SIG-M5 treated with dmso at 0.1 percent for 504 hours (cell line): ENCODE measurements around the gene LMF1.

Experiments
- DNase-seq: peaks from one replicate; lab custom pipeline; 2025; ENCODE audit not compliant: unreplicated experiment; lab: John Stamatoyannopoulos, UW

The LMF1 gene

GRCh38 chr16:915546-915945 lies 55.2 kb downstream of the LMF1 start:
- DNase-seq, result no peak

DNA sequence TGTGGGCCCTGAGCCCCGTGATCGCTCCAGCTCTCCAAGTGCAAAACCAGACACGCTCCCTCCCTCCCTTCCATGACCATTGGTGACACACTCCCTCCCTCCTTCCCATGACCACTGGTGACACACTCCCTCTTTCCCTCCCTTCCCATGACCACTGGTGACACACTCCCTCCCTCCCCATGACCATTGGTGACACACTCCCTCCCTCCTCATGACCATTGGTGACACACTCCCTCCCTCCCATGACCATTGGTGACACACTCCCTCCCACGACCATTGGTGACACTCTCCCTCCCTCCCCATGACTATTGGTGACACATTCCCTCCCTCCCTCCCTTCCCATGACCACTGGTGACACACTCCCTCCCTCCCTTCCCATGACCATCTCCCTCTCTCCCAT lies 56.3 kb downstream of the LMF1 start:
- DNase-seq, result no peak

DNA sequence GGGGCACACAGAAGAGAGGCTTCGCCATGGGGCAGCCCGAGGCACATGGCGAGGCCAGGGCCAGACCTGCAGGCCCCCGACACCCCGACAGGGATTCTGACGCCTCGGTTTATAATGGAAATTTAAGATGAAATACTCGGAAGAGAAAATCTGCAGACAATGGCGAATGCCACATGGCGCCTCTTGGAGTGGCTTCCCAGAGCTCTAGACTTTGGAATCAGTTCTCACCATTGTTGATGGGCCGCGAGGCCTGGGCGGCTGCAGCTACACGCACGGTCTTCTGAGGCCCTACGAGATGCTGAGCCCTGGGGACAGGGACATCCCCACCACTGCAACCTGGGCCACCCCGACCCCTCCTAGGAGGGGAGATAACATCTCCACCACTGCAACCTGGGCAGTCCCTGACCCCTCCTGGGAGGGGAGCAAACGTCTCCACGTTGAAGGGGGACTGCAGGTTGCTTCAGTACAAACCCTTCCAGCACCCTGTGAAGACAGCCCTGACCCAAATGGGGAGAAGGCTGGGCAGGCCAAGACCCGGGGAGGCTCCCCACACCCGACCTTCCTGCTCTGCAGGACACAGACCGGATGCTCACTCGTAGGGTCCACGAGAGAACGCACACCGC lies 56.9 kb downstream of the LMF1 start:
- no peak for DNase-seq

DNA sequence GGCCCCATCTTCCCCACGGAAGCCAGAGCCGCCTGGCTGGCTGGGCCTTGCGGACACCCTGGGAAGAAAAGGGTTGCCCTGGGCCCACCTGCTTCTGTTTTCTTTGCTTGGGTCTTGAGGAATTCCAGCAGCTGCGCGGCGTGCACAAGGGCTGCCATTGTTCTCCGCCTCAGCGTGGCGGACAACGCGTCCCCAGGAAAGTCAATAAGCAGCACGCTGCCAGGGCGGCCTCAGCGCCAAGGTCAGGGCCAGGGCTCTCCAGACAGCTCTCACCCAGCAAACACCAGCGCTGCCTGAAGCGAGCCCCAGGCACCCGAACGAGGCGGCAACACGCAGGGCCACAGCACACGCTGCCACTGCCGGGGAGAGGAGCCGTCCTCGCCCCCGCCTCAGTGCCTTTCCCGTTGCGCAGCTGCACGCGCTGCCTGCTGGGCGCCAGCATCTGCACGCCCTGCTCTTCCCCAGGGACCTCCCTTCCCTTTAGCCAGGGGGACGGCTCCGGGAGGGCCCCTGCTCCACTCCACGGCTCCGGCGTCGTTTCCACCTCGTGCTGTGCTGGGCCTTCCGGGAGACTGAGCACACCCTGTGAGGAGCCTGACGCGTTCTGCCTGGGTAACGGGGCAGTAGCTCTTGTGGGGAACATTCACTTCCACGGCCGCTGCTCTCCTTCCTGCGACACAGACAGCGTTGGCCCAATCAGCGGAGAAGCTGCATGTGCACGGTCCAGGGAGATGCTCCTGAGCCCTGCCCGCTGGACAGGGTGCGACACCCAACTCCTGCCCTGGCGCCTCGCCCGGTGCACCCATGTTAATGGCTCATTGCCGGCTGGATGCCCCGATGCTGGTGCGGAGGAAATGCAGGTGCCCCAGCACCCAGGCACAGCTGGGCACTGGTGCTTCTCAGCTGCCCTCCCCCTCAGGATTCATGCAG lies 57.8 kb downstream of the LMF1 start:
- no peak for DNase-seq

- no peak for DNase-seq
Observed at GRCh38 chr16:912322-912683, 58.5 kb downstream of the LMF1 start.

GRCh38 chr16:911604-912321 lies 59.0 kb downstream of the LMF1 start:
- no peak for DNase-seq

DNA sequence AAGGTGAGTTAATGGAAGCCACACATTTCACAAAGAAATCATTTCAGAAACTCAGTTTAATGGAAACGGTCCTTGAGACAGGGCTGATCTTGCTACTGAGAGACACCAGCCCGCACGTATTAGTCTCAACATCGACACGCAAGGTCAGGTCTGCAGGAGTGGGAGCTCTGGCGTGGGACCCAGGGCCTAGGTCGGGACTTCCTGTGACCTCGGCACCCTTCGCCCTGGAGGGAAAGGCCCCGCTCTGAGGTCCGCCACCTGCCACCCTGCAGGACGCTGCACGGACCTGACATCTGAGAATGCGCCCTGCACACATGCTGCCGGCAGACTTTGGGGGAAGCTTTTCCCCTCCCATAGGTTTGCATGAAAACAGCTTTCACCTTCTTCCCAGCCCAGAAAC lies 59.7 kb downstream of the LMF1 start:
- no peak for DNase-seq

- DNase-seq, result no peak
Observed at GRCh38 chr16:910181-910580, 60.6 kb downstream of the LMF1 start.

- no peak for DNase-seq
Observed at GRCh38 chr16:909281-910000, 61.3 kb downstream of the LMF1 start.

- DNase-seq, result no peak
Observed at GRCh38 chr16:908526-909155, 62.1 kb downstream of the LMF1 start.

GRCh38 chr16:907842-908241 lies 62.9 kb downstream of the LMF1 start:
- DNase-seq, result no peak

GRCh38 chr16:907361-907760 lies 63.4 kb downstream of the LMF1 start:
- no peak for DNase-seq

GRCh38 chr16:906296-906695 lies 64.5 kb downstream of the LMF1 start:
- DNase-seq, result no peak

GRCh38 chr16:901715-902601 lies 68.8 kb downstream of the LMF1 start:
- DNase-seq, result no peak

DNA sequence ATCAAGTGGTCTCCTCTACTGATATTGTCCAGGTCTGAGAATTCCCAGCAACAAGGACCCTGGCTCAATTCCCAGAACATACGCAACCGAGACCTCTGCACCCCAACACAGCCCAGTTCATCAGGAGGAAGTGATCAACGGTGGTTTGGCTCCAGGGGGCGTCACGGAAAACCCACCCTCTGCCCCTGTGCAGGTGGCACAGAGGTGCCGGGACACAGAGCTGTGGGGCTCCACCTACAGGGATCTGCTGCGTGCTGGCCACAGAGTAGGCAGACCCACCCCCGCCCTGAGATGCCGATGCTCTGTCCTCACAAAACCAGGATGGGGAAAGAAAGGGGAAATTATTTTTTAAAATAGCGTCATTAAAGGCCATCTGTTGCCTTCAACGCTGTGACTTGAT lies 69.6 kb downstream of the LMF1 start:
- DNase-seq, result no peak

DNA sequence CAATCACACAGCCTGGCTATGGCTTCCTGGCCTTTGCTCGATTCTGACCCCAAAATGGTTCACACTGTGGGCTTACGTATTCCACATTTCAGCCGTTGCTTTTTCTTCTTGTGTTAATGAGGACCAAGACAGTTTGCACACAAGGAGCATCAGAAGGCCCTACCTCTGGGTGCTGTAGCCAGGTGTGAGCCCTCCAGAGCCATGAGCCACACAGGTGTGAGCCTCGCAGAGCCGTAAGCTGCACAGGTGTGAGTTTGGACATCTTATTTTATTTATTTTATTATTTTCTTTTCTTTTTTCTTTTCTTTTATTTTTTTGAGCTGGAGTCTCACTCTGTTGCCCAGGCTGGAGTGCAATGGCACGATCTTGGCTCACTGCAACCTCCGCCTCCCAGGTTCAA lies 70.6 kb downstream of the LMF1 start:
- DNase-seq, result no peak

GRCh38 chr16:899683-900060 lies 71.1 kb downstream of the LMF1 start:
- no peak for DNase-seq

GRCh38 chr16:898761-899682 lies 71.8 kb downstream of the LMF1 start:
- no peak for DNase-seq

DNA sequence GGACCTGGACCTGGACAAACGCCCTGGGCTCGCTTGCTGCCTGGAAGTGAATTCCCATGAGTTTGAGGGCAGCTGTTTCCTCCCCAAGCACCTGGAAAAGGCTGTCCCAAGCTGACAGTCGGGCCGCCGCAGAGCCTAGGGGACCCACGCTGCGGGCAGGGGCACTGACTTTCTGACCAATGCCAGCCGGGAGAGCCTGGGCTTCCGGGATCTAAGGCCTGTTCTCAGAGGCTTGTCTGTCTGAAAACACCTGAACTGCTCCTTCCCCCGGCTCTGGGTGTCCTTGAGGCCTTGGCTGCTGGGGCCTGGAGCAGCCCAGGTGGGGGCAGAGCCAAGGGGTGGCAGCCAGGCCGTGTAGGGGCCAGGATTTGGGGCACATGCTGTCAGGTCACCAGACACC lies 72.6 kb downstream of the LMF1 start:
- DNase-seq, result no peak
